Subcutaneous preadipocyte (primary cell): ENCODE measurements around the gene MYOZ2. TPM values are rescaled to one million over a fixed set of nuclear protein-coding genes. Genes with fewer than 3 reads are reported as not detected.

ENCODE experiments used
- total RNA-seq: library from RNA; depleted of rRNA; stranded (reverse); fragments of >200 nt; gene quantifications from 2 replicates; pipeline ENCODE4 v1.2.3, GENCODE V29; 2012

The MYOZ2 gene
- 0.98 and 2.2 TPM in 2 replicates for total RNA-seq

DNA sequence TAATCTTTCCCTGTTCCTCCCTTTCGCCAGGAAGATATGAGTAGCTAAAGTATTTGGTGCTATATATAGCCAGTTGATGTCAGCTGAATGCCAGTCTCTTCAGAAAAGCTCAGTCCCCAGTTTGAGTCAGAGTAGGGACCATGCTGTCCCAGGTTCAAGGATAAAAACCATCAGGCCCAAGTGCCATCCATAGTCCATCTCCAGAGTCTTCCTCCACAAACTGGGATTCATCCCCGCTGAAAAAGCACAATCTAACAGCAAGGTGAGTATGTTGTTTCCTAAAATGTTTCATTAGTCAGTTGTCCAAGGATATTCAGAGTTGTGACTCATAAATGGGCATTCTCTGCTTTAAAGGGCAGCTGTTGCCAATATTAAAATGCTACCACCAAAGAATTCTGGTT lies at the start of gene MYOZ2:
Gene MYOZ2 (plus strand): TSS at position 112 of the 401 bp plus-strand sequence. CDS start 694 bp downstream, outside the sequence.

GRCh38 chr4:119212234-119212963 lies 76.8 kb downstream of the MYOZ2 start, which contains the start of gene USP53:
Gene USP53, plus strand, starts transcription at chr4:119212713. Its CDS starts 27,047 bp downstream, at chr4:119239760.

Other genes starting within 250 kb of the MYOZ2 start
- gene SYNPO2, start 247.0 kb upstream of the MYOZ2 start, total RNA-seq, result 3.9 and 10.3 TPM in 2 replicates
- gene USP53, start 76.9 kb downstream of the MYOZ2 start, total RNA-seq, result 103 and 143 TPM in 2 replicates
- gene FABP2, start 186.3 kb downstream of the MYOZ2 start, total RNA-seq, result not detected in 2 replicates